ENCODE results near the gene ATXN2. TPM values are rescaled to one million over a fixed set of nuclear protein-coding genes. Genes with fewer than 3 reads are reported as not detected.
"Not testable (repeated sequence)": the region's sequence is repeated elsewhere in the genome, so short reads cannot be mapped to it uniquely, and the experiment has no call there.

Gene ATXN2
- total RNA-seq, 1 experiment from 2014 or later, result 56.3 TPM

DNA sequence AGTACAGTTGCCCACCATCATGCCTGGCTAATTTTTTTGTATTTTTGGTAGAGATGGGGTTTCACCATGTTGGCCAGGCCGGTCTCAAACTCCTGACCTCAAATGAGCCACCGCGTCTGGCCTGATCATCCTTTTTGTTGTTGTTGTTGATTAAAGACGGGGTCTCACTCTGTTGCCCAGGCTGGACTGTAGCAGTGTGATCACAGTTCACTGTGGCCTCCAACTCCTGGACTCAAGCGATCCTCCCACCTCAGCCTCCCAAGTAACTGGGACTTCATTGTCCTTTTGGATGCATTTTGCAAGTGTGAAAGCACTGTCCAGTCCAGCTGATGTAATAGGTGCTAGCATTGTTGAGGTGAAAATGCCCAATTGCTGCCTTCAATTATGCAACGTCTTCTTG is 27.1 kb upstream of the ATXN2 start:
- Mint-ChIP-seq H3K27me3 (ENCODE audit: low read depth) (no peaks in the 10 kb centered on the region), H3K4me1 (no peaks in the 10 kb centered on the region), H3K27ac (no peak overlapping the region), H3K4me3 (no peak overlapping the region), H3K9me3 (no peaks in the 10 kb centered on the region), H3K36me3 (no peaks in the 10 kb centered on the region)
- no peak for ATAC-seq
- POLR2A ChIA-PET, result no interaction called here
- CTCF ChIA-PET, result interaction anchor here (0.6 to 0.7 kb wide), 2 partner anchors 96 to 319 kb away, joined by 3 read pairs; no protein-coding TSS in a partner anchor
- no peak for DNase-seq (ENCODE audit: low spot score)
- TF ChIP-seq, protein P1, sequence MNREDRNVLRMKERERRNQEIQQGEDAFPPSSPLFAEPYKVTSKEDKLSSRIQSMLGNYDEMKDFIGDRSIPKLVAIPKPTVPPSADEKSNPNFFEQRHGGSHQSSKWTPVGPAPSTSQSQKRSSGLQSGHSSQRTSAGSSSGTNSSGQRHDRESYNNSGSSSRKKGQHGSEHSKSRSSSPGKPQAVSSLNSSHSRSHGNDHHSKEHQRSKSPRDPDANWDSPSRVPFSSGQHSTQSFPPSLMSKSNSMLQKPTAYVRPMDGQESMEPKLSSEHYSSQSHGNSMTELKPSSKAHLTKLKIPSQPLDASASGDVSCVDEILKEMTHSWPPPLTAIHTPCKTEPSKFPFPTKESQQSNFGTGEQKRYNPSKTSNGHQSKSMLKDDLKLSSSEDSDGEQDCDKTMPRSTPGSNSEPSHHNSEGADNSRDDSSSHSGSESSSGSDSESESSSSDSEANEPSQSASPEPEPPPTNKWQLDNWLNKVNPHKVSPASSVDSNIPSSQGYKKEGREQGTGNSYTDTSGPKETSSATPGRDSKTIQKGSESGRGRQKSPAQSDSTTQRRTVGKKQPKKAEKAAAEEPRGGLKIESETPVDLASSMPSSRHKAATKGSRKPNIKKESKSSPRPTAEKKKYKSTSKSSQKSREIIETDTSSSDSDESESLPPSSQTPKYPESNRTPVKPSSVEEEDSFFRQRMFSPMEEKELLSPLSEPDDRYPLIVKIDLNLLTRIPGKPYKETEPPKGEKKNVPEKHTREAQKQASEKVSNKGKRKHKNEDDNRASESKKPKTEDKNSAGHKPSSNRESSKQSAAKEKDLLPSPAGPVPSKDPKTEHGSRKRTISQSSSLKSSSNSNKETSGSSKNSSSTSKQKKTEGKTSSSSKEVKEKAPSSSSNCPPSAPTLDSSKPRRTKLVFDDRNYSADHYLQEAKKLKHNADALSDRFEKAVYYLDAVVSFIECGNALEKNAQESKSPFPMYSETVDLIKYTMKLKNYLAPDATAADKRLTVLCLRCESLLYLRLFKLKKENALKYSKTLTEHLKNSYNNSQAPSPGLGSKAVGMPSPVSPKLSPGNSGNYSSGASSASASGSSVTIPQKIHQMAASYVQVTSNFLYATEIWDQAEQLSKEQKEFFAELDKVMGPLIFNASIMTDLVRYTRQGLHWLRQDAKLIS (CRISPR knock-in tag; IDR thresholded peaks at IDR 0.05; ENCODE audit: borderline replicate concordance), result no peak
- TF ChIP-seq ZNF121 (CRISPR knock-in tag; IDR thresholded peaks at IDR 0.05) (peak; percentile 56; the same call in 1 of the 2 replicates), GRHL2 (CRISPR knock-in tag; IDR thresholded peaks at IDR 0.05; ENCODE audit: insufficient replicate concordance, severe bottlenecking) (no peak), JUN (CRISPR knock-in tag; IDR thresholded peaks at IDR 0.05) (no peak)
- TF ChIP-seq, protein P2, sequence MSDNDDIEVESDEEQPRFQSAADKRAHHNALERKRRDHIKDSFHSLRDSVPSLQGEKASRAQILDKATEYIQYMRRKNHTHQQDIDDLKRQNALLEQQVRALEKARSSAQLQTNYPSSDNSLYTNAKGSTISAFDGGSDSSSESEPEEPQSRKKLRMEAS (CRISPR knock-in tag; IDR thresholded peaks at IDR 0.05), result no peak

DNA sequence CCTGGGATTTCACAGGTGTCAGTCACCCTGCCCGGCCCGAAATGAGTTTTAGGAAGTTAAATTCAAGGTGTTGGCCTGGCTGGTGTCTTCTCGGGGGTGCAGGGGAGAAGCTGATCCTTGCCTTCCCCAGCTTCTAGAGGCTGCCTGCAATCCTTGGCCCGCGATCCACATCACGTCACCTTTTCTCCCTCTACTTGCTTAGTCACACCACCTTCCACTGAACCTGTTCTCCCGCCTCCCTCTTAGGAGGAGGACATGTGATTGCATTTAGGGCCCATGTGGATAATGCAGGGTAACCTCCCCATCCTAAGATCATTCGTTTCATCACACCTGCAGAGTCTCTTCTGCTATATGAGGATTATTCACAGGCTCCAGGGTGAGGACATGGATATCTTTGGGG is 25.4 kb upstream of the ATXN2 start:
- TF ChIP-seq, protein P3, sequence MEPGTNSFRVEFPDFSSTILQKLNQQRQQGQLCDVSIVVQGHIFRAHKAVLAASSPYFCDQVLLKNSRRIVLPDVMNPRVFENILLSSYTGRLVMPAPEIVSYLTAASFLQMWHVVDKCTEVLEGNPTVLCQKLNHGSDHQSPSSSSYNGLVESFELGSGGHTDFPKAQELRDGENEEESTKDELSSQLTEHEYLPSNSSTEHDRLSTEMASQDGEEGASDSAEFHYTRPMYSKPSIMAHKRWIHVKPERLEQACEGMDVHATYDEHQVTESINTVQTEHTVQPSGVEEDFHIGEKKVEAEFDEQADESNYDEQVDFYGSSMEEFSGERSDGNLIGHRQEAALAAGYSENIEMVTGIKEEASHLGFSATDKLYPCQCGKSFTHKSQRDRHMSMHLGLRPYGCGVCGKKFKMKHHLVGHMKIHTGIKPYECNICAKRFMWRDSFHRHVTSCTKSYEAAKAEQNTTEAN (CRISPR knock-in tag; IDR thresholded peaks at IDR 0.05), result no peak
- TF ChIP-seq, protein P4, sequence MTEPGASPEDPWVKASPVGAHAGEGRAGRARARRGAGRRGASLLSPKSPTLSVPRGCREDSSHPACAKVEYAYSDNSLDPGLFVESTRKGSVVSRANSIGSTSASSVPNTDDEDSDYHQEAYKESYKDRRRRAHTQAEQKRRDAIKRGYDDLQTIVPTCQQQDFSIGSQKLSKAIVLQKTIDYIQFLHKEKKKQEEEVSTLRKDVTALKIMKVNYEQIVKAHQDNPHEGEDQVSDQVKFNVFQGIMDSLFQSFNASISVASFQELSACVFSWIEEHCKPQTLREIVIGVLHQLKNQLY (CRISPR knock-in tag; IDR thresholded peaks at IDR 0.05), result no peak
- Mint-ChIP-seq H3K4me1 (no peaks in the 10 kb centered on the region), H3K27me3 (ENCODE audit: low read depth) (no peaks in the 10 kb centered on the region), H3K4me3 (no peak overlapping the region), H3K9me3 (no peaks in the 10 kb centered on the region), H3K36me3 (no peaks in the 10 kb centered on the region), H3K27ac (0 out of 2 replicates have a peak overlapping the region, but pooled peaks have one; percentile 13)
- DNase-seq (ENCODE audit: low spot score) (no peak), ATAC-seq (no peak)
- POLR2A ChIA-PET, result interaction anchor here (1.7 kb wide), 1 partner anchor 12 kb away, joined by 5 read pairs; no protein-coding TSS in a partner anchor
- CTCF ChIA-PET, result no interaction called here

DNA sequence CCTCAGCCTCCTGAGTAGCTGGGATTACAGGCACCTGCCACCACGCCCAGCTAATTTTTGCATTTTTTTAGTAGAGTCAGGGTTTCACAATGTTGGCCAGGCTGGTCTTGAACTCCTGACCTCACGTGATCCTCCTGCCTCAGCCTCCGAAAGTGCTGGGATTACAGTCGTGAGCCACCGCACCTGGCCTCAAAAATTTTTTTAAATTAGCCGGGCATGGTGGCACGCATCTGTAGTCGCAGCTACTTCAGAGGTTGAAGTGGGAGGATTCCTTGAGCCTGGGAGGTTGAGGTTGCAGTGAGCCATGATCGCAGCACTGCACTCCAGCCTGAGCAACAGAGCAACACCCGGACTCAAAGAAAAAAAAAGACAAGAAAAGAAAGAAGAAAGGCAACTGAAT is 18.7 kb upstream of the ATXN2 start:
- POLR2A ChIA-PET; H3K27ac Mint-ChIP-seq; H3K4me3 Mint-ChIP-seq; ATAC-seq; DNase-seq (ENCODE audit: low spot score); H3K27me3 Mint-ChIP-seq (ENCODE audit: low read depth); H3K9me3 Mint-ChIP-seq; H3K4me1 Mint-ChIP-seq; H3K36me3 Mint-ChIP-seq: not testable (repeated sequence)
- CTCF ChIA-PET, result interaction anchor here (1.2 kb wide), 1 partner anchor 11 kb away, joined by 3 read pairs; no protein-coding TSS in a partner anchor

DNA sequence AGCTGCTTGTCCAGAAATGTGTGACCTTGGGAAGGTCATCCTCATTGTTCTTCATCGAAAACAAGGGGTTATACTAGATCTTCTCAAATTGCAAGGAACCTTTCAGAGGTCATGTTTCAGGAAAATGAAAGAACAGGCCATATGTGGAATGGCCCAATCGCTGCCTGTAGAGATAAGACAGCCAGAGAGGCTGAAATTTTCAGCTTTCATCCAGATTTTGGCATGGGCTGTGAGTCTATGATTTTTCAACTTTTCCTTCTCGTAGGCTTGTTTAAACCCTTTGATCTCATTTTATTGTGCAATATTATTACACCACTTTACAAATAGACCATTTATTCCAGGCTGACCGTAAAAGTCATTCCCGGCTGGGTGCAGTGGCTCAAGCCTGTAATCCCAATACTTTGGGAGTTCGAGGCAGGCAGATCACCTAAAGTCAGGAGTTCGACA is 17.1 kb upstream of the ATXN2 start:
- H3K9me3 Mint-ChIP-seq, result no peaks in the 10 kb centered on the region; the same call in 1 of the 2 replicates
- H3K4me1 Mint-ChIP-seq, result no peaks in the 10 kb centered on the region
- H3K27me3 Mint-ChIP-seq (ENCODE audit: low read depth), result no peaks in the 10 kb centered on the region
- DNase-seq (ENCODE audit: low spot score) (no peak), ATAC-seq (no peak)
- ChIA-PET CTCF (no interaction called here), POLR2A (no interaction called here)
- no peak overlapping the region for H3K4me3 Mint-ChIP-seq
- H3K36me3 Mint-ChIP-seq, result no peaks in the 10 kb centered on the region
- H3K27ac Mint-ChIP-seq, result peak overlapping the region; percentile 8; the same call in 1 of the 2 replicates
- no peak for TF ChIP-seq NR3C1 (CRISPR knock-in tag; conservative IDR thresholded peaks at IDR 0.05; ENCODE audit: low read depth)
- TF ChIP-seq ZNF317 (CRISPR knock-in tag; IDR thresholded peaks at IDR 0.05; ENCODE audit: borderline replicate concordance, low read depth), result no peak
- no peak for TF ChIP-seq HMGA2 (CRISPR knock-in tag; IDR thresholded peaks at IDR 0.05)
- TF ChIP-seq, protein P5, sequence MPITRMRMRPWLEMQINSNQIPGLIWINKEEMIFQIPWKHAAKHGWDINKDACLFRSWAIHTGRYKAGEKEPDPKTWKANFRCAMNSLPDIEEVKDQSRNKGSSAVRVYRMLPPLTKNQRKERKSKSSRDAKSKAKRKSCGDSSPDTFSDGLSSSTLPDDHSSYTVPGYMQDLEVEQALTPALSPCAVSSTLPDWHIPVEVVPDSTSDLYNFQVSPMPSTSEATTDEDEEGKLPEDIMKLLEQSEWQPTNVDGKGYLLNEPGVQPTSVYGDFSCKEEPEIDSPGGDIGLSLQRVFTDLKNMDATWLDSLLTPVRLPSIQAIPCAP (CRISPR knock-in tag; IDR thresholded peaks at IDR 0.05), result no peak
- TF ChIP-seq, protein P6, sequence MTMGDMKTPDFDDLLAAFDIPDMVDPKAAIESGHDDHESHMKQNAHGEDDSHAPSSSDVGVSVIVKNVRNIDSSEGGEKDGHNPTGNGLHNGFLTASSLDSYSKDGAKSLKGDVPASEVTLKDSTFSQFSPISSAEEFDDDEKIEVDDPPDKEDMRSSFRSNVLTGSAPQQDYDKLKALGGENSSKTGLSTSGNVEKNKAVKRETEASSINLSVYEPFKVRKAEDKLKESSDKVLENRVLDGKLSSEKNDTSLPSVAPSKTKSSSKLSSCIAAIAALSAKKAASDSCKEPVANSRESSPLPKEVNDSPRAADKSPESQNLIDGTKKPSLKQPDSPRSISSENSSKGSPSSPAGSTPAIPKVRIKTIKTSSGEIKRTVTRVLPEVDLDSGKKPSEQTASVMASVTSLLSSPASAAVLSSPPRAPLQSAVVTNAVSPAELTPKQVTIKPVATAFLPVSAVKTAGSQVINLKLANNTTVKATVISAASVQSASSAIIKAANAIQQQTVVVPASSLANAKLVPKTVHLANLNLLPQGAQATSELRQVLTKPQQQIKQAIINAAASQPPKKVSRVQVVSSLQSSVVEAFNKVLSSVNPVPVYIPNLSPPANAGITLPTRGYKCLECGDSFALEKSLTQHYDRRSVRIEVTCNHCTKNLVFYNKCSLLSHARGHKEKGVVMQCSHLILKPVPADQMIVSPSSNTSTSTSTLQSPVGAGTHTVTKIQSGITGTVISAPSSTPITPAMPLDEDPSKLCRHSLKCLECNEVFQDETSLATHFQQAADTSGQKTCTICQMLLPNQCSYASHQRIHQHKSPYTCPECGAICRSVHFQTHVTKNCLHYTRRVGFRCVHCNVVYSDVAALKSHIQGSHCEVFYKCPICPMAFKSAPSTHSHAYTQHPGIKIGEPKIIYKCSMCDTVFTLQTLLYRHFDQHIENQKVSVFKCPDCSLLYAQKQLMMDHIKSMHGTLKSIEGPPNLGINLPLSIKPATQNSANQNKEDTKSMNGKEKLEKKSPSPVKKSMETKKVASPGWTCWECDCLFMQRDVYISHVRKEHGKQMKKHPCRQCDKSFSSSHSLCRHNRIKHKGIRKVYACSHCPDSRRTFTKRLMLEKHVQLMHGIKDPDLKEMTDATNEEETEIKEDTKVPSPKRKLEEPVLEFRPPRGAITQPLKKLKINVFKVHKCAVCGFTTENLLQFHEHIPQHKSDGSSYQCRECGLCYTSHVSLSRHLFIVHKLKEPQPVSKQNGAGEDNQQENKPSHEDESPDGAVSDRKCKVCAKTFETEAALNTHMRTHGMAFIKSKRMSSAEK (CRISPR knock-in tag; IDR thresholded peaks at IDR 0.05; ENCODE audit: borderline replicate concordance), result no peak
- TF ChIP-seq RELA (CRISPR knock-in tag; IDR thresholded peaks at IDR 0.05; ENCODE audit: borderline replicate concordance), result no peak

Measured in WTC11 (cell line).